Neural progenitor cell (in vitro differentiated cells): ENCODE results near the gene SEMA4D.

Experiments
- EZH2 ChIP-seq: fragments of 200-600 bp; sonication (generic); IDR thresholded peaks from 2 replicates; pipeline ENCODE4 v1.6.1; 2017; ENCODE audit warnings: antibody characterized with exemption, mild to moderate bottlenecking, moderate library complexity
- EZH2phosphoT487 ChIP-seq: fragments of 200-600 bp; sonication (generic); IDR thresholded peaks from 2 replicates; pipeline ENCODE4 v1.6.1; 2017; ENCODE audit warnings: antibody characterized with exemption
- TF ChIP-seq, protein P1 (sequence below): fragments of 200-600 bp; sonication (generic); IDR thresholded peaks from 2 replicates; pipeline ENCODE4 v1.5.1; 2017; ENCODE audit warnings: antibody characterized with exemption, mild to moderate bottlenecking

DNA sequence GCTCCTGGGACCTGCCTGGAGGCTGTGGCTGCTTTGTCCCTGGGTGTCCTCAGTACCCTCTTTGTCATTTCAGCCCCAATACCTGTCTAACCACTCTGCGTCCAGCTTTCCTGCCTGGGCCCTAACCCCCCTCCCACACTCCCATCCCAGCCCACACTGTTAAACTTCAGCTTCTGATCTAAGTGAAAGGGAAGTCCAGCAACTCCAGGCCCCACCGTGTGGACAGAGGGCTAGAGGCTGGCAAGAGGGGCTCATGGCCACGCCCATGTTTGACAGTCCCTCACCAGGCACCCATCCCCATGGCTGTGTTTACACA is 56.3 kb downstream of the SEMA4D start:
- TF ChIP-seq, protein P1, sequence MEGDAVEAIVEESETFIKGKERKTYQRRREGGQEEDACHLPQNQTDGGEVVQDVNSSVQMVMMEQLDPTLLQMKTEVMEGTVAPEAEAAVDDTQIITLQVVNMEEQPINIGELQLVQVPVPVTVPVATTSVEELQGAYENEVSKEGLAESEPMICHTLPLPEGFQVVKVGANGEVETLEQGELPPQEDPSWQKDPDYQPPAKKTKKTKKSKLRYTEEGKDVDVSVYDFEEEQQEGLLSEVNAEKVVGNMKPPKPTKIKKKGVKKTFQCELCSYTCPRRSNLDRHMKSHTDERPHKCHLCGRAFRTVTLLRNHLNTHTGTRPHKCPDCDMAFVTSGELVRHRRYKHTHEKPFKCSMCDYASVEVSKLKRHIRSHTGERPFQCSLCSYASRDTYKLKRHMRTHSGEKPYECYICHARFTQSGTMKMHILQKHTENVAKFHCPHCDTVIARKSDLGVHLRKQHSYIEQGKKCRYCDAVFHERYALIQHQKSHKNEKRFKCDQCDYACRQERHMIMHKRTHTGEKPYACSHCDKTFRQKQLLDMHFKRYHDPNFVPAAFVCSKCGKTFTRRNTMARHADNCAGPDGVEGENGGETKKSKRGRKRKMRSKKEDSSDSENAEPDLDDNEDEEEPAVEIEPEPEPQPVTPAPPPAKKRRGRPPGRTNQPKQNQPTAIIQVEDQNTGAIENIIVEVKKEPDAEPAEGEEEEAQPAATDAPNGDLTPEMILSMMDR = no peak
- TF ChIP-seq EZH2phosphoT487 (no peak), EZH2 (no peak)
